ENCODE data around the gene KDM2A.

- TF ChIP-seq, protein P1, sequence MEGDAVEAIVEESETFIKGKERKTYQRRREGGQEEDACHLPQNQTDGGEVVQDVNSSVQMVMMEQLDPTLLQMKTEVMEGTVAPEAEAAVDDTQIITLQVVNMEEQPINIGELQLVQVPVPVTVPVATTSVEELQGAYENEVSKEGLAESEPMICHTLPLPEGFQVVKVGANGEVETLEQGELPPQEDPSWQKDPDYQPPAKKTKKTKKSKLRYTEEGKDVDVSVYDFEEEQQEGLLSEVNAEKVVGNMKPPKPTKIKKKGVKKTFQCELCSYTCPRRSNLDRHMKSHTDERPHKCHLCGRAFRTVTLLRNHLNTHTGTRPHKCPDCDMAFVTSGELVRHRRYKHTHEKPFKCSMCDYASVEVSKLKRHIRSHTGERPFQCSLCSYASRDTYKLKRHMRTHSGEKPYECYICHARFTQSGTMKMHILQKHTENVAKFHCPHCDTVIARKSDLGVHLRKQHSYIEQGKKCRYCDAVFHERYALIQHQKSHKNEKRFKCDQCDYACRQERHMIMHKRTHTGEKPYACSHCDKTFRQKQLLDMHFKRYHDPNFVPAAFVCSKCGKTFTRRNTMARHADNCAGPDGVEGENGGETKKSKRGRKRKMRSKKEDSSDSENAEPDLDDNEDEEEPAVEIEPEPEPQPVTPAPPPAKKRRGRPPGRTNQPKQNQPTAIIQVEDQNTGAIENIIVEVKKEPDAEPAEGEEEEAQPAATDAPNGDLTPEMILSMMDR (IDR thresholded peaks at IDR 0.05), result no peak
- TF ChIP-seq POLR2A (IDR thresholded peaks at IDR 0.05), result no peak
Measured at GRCh38 chr11:67227726-67228125, 108.7 kb downstream of the KDM2A start.

All from lower leg skin (tissue), 3 donors.